ENCODE measurements around the gene MTCL3.

The MTCL3 gene

DNA sequence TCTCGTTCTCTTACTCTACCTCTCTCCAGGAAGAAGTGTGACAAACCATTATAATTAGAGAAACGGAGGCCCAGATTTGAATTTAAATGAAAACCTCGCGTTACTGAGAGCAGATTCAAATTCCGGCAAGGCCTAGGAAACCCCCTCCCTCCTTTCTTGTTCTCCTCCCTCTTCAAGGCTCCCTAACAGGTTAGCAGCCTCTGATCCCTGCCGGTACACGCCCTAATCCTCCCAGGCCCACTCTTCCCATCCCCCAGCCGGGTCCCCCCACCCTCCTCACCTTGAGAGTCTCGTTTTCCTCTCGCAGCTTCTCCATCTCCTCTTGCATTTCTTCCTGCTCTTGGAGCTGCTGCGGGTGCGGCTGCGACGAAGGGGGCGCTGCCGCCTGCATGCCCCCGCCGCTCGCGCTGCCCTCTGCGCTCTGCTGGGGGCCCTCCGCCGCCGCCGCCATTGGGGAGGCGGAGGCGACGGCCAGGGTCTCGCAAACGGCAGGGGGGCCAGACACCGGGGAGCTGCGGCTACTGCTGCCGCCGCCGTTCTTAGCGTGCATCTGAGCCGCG lies 3.8 kb downstream of the MTCL3 start:
- no peak for DNase-seq (ENCODE audit: low spot score)

- DNase-seq (ENCODE audit: low spot score), result peak; percentile 27
Measured at GRCh38 chr6:127514773-127515227, 4.3 kb downstream of the MTCL3 start.

DNA sequence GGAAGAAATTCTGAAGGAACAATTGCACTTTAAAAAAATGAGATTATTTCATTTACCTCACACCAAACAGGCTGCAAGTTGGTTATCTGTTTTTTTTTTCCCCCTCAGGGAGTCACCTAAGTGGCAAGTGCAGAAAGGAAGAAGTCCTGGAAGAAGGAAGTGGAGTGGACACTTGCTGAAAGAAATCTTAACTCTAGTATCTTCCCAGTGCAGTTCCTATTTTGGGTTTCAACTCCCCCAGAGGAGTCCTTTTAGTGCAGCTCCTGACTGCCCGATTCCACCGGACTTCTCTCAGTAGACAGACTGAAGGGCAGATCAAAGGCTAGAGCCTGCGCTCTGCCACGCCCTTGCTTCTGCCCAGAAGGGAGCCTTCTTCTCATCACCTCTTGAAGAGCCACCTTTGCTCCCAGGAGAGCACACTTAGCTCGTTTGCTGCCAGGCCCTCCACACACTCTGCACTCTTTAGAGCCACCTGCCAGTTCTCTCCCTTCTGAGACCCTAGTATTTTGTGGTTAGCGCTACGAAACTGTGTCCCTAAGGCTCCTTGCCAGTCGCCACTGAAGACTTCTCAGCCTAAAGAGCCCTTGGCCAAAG lies 4.9 kb downstream of the MTCL3 start:
- DNase-seq (ENCODE audit: low spot score), result no peak

- DNase-seq (ENCODE audit: low spot score), result no peak
Measured at GRCh38 chr6:127513425-127513824, 5.7 kb downstream of the MTCL3 start.

DNA sequence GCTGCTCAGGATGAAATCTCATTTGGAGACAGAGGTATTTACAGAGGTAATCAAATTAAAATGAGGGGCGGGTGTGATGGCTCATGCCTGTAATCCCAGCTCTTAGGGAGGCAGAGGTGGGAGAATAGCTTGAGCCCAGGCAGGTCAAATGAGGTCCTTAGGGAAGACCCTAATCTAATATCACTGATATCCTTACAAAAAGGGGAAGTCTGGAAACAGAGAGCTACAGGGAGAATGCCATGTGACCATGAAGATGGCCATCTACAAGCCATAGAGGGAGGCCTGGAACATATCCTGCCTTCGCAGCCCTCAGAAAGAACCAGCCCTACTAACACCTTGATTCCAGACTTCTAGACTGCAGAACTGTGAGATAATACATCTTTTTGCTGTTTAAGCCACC lies 8.3 kb downstream of the MTCL3 start:
- DNase-seq (ENCODE audit: low spot score), result no peak

DNA sequence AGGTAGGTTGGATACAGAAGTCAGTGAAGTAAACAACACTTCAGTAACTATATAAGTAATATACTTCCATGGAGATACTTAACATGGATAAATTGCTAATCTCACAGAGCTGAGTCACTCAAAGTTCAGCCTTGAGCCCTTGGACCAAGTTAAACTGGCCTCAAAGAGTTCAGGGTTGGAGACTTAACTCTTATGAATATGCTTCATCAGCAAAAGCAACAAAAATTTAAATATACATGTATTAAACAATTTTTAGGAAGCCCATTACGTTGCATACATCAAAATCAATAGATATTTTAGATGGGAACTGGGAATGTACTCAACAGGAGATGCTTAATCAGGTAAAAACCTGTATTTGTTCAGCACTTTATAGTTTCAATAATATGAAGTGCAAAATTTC lies 12.2 kb downstream of the MTCL3 start:
- no peak for DNase-seq (ENCODE audit: low spot score)

- DNase-seq (ENCODE audit: low spot score), result no peak
Measured at GRCh38 chr6:127503022-127503421, 16.1 kb downstream of the MTCL3 start.

DNA sequence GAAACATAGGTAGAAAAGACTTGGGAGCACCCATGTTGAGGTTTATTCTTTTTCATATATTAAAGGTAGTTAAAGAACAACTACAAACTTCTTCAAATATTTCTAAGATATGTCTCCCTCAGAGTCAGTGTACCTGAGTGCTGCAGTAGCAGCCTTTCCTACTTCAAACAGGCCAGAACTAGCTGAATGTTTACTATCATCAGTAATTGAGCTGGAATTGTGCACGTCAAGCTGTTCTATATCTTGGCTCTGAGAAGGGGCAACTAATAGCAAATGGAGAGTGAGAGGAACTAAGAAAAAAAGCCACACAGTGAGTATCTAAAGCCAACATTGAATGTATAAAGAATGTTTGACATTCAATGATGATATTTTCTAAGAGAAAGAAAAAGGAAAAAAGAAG lies 21.7 kb downstream of the MTCL3 start:
- DNase-seq (ENCODE audit: low spot score), result no peak

- DNase-seq (ENCODE audit: low spot score), result no peak
Measured at GRCh38 chr6:127496471-127496870, 22.7 kb downstream of the MTCL3 start.

- no peak for DNase-seq (ENCODE audit: low spot score)
Measured at GRCh38 chr6:127494240-127494767, 24.8 kb downstream of the MTCL3 start.

GRCh38 chr6:127489248-127489647 lies 29.9 kb downstream of the MTCL3 start:
- no peak for DNase-seq (ENCODE audit: low spot score)

GRCh38 chr6:127486934-127487333 lies 32.2 kb downstream of the MTCL3 start:
- DNase-seq (ENCODE audit: low spot score), result no peak

DNA sequence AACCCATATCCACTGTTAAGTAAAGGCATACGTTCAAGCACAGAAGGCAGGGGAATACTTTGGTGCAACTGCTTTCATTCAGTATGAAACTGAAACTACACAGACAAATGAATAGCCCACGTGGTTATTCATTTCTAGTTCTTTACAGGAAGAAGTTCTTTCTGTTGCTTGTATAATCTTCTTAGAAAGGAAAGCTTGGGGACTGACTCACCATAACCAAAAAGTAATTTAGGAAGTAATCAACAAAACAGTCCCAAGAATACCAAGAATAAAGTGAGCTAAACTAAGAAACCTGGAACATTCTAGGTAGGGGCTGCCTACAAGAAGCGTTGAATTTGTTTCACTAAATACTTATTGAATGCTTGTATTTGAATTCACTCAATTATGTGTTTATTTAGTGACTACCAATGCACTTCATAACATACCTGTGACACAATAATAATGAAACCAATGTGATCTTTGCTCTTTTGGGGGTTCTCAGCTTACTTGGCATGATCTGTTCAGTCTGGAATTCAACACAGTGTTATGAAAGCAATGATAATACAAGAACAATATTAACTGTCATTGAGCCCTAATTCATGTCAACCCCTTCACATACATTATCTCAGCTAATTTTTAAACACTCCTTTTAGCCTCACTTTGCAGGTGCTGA lies 34.8 kb downstream of the MTCL3 start:
- DNase-seq (ENCODE audit: low spot score), result peak; percentile 21

GRCh38 chr6:127483399-127484055 lies 35.6 kb downstream of the MTCL3 start:
- DNase-seq (ENCODE audit: low spot score), result no peak

DNA sequence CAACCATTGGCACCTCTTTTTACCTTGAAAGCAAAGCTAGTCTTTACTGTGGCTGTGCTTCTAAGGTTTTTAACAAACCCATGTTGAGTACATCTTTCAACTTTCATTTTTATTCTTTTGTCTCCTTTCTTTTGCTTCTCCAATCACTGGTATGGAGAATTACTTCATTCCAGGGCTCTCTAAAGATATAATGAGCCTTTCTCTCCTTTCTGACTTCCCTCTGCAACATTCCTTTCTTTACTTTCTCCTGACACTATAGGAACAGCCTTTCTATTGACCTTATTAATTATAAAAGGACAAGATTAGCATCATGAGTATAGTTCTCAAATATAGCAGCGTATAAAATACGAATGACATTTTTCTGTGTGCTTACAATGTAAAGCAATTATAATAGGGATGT lies 36.8 kb downstream of the MTCL3 start:
- no peak for DNase-seq (ENCODE audit: low spot score)

DNA sequence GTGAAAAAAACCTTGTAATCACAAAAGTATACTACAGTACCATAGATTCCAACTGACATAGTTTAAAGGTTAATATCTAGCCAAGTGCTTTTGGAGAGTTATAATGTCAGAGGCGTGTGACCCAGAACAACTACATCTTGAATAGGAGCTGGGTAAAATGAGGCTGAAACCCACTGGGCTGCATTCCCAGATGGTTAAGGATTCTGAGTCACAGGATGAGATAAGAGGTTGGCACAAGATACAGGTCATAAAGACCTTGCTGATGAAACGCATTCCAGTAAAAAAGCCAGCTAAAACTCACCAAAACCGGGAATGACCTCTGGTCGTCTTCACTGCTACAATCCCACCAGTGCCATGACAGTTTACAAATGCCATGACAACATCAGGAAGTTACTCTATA lies 37.5 kb downstream of the MTCL3 start:
- DNase-seq (ENCODE audit: low spot score), result no peak

- DNase-seq (ENCODE audit: low spot score), result no peak
Measured at GRCh38 chr6:127481111-127481510, 38.0 kb downstream of the MTCL3 start.

- no peak for DNase-seq (ENCODE audit: low spot score)
Measured at GRCh38 chr6:127477658-127478057, 41.5 kb downstream of the MTCL3 start.

- no peak for DNase-seq (ENCODE audit: low spot score)
Measured at GRCh38 chr6:127475823-127476176, 43.3 kb downstream of the MTCL3 start.

GRCh38 chr6:127475135-127475822 lies 43.9 kb downstream of the MTCL3 start:
- DNase-seq (ENCODE audit: low spot score), result no peak

GRCh38 chr6:127471379-127472255 lies 47.5 kb downstream of the MTCL3 start:
- no peak for DNase-seq (ENCODE audit: low spot score)

Data from kidney capillary endothelial cell (primary cell).